Left lung (tissue), 10 donors: ENCODE measurements around the gene GABRR3. TPM values are rescaled to one million over a fixed set of nuclear protein-coding genes. Genes with fewer than 3 reads are reported as not detected.

Experiments used
- ATAC-seq: fragments of 200-7000 bp; cut with Tn5 transposase; one replicate; pipeline ENCODE4 v1.9.1; 2020; ENCODE audit warnings: moderate library complexity
- DNase-seq, 4 donors: peaks; one replicate each; pipeline ENCODE4 v3.0.0-alpha.2; 2013 to 2020
- H3K27ac ChIP-seq, 2 donors: fragments of 200-600 bp; sonication (generic) in 1 of 2; one replicate each; pipeline versions ENCODE4 v1.5.0 to v1.8.0; 2020 to 2021
- H3K27me3 ChIP-seq, 2 donors: fragments of 200-600 bp; sonication (generic) in 1 of 2; one replicate each; pipeline versions ENCODE4 v1.5.0 to v1.8.0; 2020 to 2021
- H3K36me3 ChIP-seq, 2 donors: fragments of 200-600 bp; sonication (generic) in 1 of 2; one replicate each; pipeline versions ENCODE4 v1.5.0 to v1.8.0; 2020 to 2021
- H3K4me1 ChIP-seq, 2 donors: fragments of 200-600 bp; one replicate each; pipeline ENCODE4 v1.8.0; 2021
- H3K4me3 ChIP-seq, 2 donors: fragments of 200-600 bp; sonication (generic) in 1 of 2; one replicate each; pipeline versions ENCODE4 v1.5.0 to v1.8.0; 2020 to 2021; ENCODE audit warnings: mild to moderate bottlenecking in 1 of 2
- H3K9me3 ChIP-seq, 2 donors: fragments of 200-600 bp; sonication (generic) in 1 of 2; one replicate each; pipeline versions ENCODE4 v1.5.0 to v1.8.0; 2020 to 2021
- intact Hi-C, 2 donors: fragments of 100-400 bp; cut with DNase I; formaldehyde crosslinking; loops; one replicate each; pipeline versions ENCODE4 v1.11.2 to v1.14.2; 2022
- polyA plus RNA-seq, 6 donors: library from polyadenylated mRNA; unstranded; fragments of 120-200 nt; gene quantifications; one replicate each; pipeline ENCODE4 v1.2.1, GENCODE V29; 2013; ENCODE audit not compliant: insufficient read length in 6 of 6
- total RNA-seq, 2 donors: library from RNA; stranded (reverse); fragmentation: NEBNext Ultra II Directional; extraction: Animal tissue kit (Norgen Biotek cat#: 25700); gene quantifications; one replicate each; pipeline ENCODE4 v1.2.1, GENCODE V29; 2021
- TF ChIP-seq, protein P1 (sequence below), 2 donors: fragments of 200-600 bp; sonication (generic) in 1 of 2; IDR thresholded peaks; one replicate each; pipeline versions ENCODE4 v1.5.0 to v1.8.0; 2021; ENCODE audit warnings: antibody characterized with exemption in 2 of 2
- donor health status: DM: no; HTN: yes; CAD: no.
- donor health status: DM: no; HTN: no; CAD: no.

GABRR3 gene
- total and polyA plus RNA-seq, 8 donors: 0.10 TPM; not detected in 7

DNA sequence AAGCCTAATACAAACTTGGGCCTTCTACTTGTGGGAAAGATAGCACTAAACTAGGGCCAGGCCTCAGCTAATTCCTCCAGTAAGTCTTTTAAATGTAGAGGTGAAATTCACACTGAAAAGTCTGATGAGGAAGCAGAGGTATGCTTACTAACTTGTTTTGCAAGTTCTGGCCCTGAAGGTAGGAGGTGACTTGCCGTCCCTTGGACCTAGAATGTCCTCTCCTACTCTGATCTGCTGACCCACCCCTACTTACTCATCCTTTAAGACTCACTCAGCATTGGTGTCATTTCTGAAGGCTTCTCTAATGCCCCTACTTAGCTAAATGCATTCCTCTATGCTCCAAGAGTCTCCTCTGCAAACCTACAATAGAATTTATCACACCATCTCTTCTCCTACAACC, 82.2 kb downstream of the GABRR3 start:
- no peak overlapping the region for H3K4me3 ChIP-seq
- H3K27ac ChIP-seq: peak overlapping the region; percentile 46 to 59
- ATAC-seq (peak; percentile 23), DNase-seq (no peak)
- peaks cover 0 to 64% of the 10 kb centered on the region in 2 donors for H3K36me3 ChIP-seq
- intact Hi-C loops: no loop called here
- peaks cover 0 to 13% of the 10 kb centered on the region in 2 donors for H3K4me1 ChIP-seq
- H3K9me3 ChIP-seq: no peaks in the 10 kb centered on the region
- H3K27me3 ChIP-seq: no peaks in the 10 kb centered on the region
- TF ChIP-seq, protein P1, sequence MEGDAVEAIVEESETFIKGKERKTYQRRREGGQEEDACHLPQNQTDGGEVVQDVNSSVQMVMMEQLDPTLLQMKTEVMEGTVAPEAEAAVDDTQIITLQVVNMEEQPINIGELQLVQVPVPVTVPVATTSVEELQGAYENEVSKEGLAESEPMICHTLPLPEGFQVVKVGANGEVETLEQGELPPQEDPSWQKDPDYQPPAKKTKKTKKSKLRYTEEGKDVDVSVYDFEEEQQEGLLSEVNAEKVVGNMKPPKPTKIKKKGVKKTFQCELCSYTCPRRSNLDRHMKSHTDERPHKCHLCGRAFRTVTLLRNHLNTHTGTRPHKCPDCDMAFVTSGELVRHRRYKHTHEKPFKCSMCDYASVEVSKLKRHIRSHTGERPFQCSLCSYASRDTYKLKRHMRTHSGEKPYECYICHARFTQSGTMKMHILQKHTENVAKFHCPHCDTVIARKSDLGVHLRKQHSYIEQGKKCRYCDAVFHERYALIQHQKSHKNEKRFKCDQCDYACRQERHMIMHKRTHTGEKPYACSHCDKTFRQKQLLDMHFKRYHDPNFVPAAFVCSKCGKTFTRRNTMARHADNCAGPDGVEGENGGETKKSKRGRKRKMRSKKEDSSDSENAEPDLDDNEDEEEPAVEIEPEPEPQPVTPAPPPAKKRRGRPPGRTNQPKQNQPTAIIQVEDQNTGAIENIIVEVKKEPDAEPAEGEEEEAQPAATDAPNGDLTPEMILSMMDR (IDR thresholded peaks at IDR 0.05): no peak

DNA sequence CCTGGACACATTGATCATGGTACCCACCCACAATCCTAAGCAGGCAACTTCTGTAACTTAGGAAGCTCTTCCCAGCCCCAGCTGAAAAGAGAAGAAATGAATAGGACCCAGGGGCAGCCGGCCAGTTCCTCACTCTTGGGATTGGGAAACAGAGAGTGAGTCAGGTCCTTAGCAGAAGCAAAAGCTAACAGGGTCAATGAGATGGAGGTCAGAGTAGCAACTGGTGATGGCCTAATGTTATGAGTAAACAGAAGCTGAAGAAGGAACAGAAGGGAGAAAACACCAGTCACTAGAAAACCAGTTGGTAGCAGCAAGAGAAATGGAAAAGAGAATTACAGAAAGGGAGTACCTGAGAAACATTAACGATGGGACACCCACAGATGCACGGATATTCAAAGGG, 82.8 kb downstream of the GABRR3 start:
- TF ChIP-seq, protein P1 (IDR thresholded peaks at IDR 0.05): no peak
- H3K4me3 ChIP-seq: no peak overlapping the region
- intact Hi-C loops: no loop called here
- H3K27ac ChIP-seq: peak overlapping the region; percentile 46 to 59
- ATAC-seq: peak; percentile 90
- peaks cover 0 to 70% of the 10 kb centered on the region in 2 donors for H3K36me3 ChIP-seq
- no peaks in the 10 kb centered on the region for H3K27me3 ChIP-seq
- H3K9me3 ChIP-seq: no peaks in the 10 kb centered on the region
- H3K4me1 ChIP-seq: peaks cover 0 to 12% of the 10 kb centered on the region in 2 donors
- peak in 2 of 4 donors; percentile 58 to 75 for DNase-seq

DNA sequence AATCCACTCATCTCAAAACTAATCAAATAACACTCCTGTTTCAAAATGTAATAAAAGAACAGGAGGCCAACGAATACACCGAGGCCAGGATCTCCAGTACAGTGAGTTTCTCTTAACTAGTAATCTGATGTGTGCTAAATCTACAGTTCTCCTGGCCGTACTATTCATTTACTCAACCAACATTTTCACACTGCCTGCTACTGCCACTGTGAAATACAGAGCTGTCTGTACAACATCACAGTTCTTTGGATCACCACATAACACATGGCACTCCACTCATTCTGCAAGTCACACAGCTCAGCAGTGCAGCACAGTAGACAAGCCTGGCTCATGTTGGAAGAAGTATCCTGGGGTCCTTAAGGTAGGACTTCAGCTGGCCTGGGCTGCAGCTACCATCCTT, 84.8 kb downstream of the GABRR3 start:
- intact Hi-C loops: no loop called here
- Histone ChIP-seq H3K36me3 (peaks cover 0 to 80% of the 10 kb centered on the region in 2 donors), H3K4me3 (no peak overlapping the region), H3K27ac (no peak overlapping the region), H3K27me3 (no peaks in the 10 kb centered on the region), H3K4me1 (peaks cover 0 to 12% of the 10 kb centered on the region in 2 donors), H3K9me3 (no peaks in the 10 kb centered on the region)
- ATAC-seq: no peak
- TF ChIP-seq, protein P1 (IDR thresholded peaks at IDR 0.05): no peak
- DNase-seq: no peak

DNA sequence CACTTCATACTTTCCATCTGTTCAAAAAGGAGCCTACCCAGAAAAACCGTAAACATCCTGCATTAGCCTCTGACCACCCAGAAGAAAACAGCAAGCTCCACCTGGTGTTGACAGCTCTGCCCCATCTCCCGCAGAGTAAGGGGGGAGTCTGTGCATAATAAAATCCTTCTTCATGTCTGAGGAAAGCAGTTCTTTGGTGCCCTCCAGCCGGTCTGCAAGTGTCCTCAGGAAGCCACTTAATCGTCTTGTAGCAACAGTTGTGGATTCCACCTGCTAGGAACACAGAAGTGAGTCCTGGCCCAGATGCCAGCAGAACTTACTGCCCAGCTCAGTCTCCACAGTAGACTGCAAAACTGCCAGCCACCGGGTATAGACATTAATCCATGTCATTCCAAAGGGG, 85.4 kb downstream of the GABRR3 start:
- no peaks in the 10 kb centered on the region for H3K9me3 ChIP-seq
- H3K27me3 ChIP-seq: no peaks in the 10 kb centered on the region
- no peak overlapping the region for H3K27ac ChIP-seq
- TF ChIP-seq, protein P1 (IDR thresholded peaks at IDR 0.05): no peak
- H3K36me3 ChIP-seq: peaks cover 0 to 82% of the 10 kb centered on the region in 2 donors
- H3K4me1 ChIP-seq: peaks cover 0 to 12% of the 10 kb centered on the region in 2 donors
- intact Hi-C loops: no loop called here
- DNase-seq (no peak), ATAC-seq (no peak)
- no peak overlapping the region for H3K4me3 ChIP-seq

DNA sequence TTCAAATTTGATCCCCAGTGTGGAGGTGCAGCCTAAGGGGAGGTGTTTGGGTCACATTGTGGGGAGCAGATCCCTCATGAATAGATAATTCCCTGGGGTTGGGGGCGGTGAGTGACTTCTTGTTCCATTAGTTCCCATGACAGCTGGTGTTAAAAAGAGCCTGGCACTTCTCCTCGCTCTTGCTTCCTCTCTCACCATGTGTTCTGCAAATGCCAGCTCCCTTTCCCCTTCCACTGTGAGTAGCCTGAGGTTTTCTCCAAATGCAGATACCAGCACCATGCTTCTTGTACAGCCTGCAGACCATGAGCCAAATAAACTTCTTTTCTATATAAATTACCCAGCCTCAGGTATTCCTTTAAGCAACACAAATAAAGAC, 86.0 kb downstream of the GABRR3 start:
- Histone ChIP-seq H3K4me1 (peaks cover 0 to 5% of the 10 kb centered on the region in 2 donors), H3K36me3 (peaks cover 0 to 82% of the 10 kb centered on the region in 2 donors), H3K27ac (no peak overlapping the region), H3K4me3 (no peak overlapping the region), H3K27me3 (no peaks in the 10 kb centered on the region), H3K9me3 (no peaks in the 10 kb centered on the region)
- intact Hi-C loops: no loop called here
- TF ChIP-seq, protein P1 (IDR thresholded peaks at IDR 0.05): no peak
- ATAC-seq (no peak), DNase-seq (no peak)
